ENCODE data around the gene NXNL1. TPM values are rescaled to one million over a fixed set of nuclear protein-coding genes. Genes with fewer than 3 reads are reported as not detected.

The NXNL1 gene
- total and polyA plus RNA-seq, 2 of the 8 experiments (the other 6 are each of a cell fraction or from before 2014, with no cell fraction given): not detected

- Histone ChIP-seq H3K56ac (replicated peaks; ENCODE audit: insufficient read length, low read depth, low read length) (no peak overlapping the region), H4K91ac (replicated peaks; ENCODE audit: insufficient read length, low read length) (no peak overlapping the region), H3K27ac (ENCODE audit: low read depth, low read length) (no peak overlapping the region), H4K8ac (ENCODE audit: extremely low read depth, insufficient read depth, low read length) (no peak overlapping the region), H2BK15ac (ENCODE audit: low read length) (peak overlapping the region; percentile 81; the same call in 1 of the 2 replicates), H2BK5ac (ENCODE audit: low read depth, low read length) (no peak overlapping the region), H4K20me1 (replicated peaks in 1 of 2; ENCODE audit: control insufficient read depth in 1 of 2, insufficient read depth in 2 of 2, low read length in 2 of 2) (peaks cover 0 to 1% of the 10 kb centered on the region in 2 experiments), H3K4me1 (replicated peaks in 1 of 4; ENCODE audit: control insufficient read depth in 3 of 4, insufficient read depth in 4 of 4, low read length in 3 of 4) (peaks cover 0 to 9% (median 4%) of the 10 kb centered on the region in 4 experiments; a peak in 5 of 7 replicates), H3K23me2 (ENCODE audit: low read depth, low read length) (no peaks in the 10 kb centered on the region; the same call in 1 of the 2 replicates), H3K9ac (replicated peaks in 1 of 4; ENCODE audit: extremely low read depth in 1 of 4, low read depth in 3 of 4, low read length in 3 of 4) (no peak overlapping the region), H3K4me2 (ENCODE audit: insufficient read depth in 1 of 2, low read depth in 2 of 2, low read length in 2 of 2) (peak overlapping the region; percentile 73 to 75), H2BK20ac (ENCODE audit: low read length) (no peak overlapping the region), H3K4me3 (ENCODE audit: extremely low read depth in 1 of 4, insufficient read depth in 2 of 4, low read depth in 3 of 4, low read length in 4 of 4) (peak overlapping the region; percentile 12 to 56 (median 36); a peak in 6 of 8 replicates), H3K23ac (ENCODE audit: insufficient read length) (no peak overlapping the region), H3K18ac (ENCODE audit: extremely low read depth, low read length) (no peak overlapping the region), H2AFZ (ENCODE audit: low read length) (peak overlapping the region; percentile 58; the same call in 1 of the 2 replicates), H2BK12ac (ENCODE audit: low read depth, low read length) (peak overlapping the region; percentile 60; the same call in 1 of the 2 replicates), H3K9me3 (ENCODE audit: insufficient read depth in 2 of 2, low read depth in 1 of 2, low read length in 1 of 2) (no peaks in the 10 kb centered on the region), H3K79me1 (ENCODE audit: low read depth, low read length) (no peaks in the 10 kb centered on the region), H3K36me3 (ENCODE audit: control insufficient read depth in 2 of 4, insufficient read depth in 4 of 4, low read length in 3 of 4) (no peaks in the 10 kb centered on the region), H4K5ac (ENCODE audit: insufficient read length, low read depth, low read length) (no peak overlapping the region), H3K4ac (replicated peaks; ENCODE audit: insufficient read length, low read depth, low read length) (no peak overlapping the region), H2BK120ac (replicated peaks; ENCODE audit: low read depth, low read length) (no peak overlapping the region), H3K14ac (ENCODE audit: insufficient read length) (no peak overlapping the region), H2AK5ac (ENCODE audit: low read depth, low read length) (no peak overlapping the region), H3K27me3 (replicated peaks in 1 of 4; ENCODE audit: control insufficient read depth in 3 of 4, extremely low read depth in 1 of 4, insufficient read depth in 3 of 4, low read length in 3 of 4) (peaks cover 6 to 31% (median 22%) of the 10 kb centered on the region in 4 experiments), H3K79me2 (ENCODE audit: control insufficient read depth in 1 of 2, insufficient read depth in 2 of 2, low read length in 2 of 2) (no peaks in the 10 kb centered on the region)
- CTCF ChIA-PET (ENCODE audit: partially characterized antibody): interaction anchor here (0.5 to 2.4 kb wide), 19 partner anchors 8 to 138 kb away, joined by 3 to 27 read pairs (median 5); partner anchors contain the start of gene BST2
- TF ChIP-seq ASH2L (IDR thresholded peaks at IDR 0.05; ENCODE audit: low read length) (peak; percentile 37), EZH2 (IDR thresholded peaks at IDR 0.05; ENCODE audit: low read depth, low read length, severe bottlenecking) (no peak), RXRA (IDR thresholded peaks at IDR 0.05; ENCODE audit: insufficient read depth, low read depth, low read length) (no peak), JUND (IDR thresholded peaks at IDR 0.05; ENCODE audit: low read length) (no peak), FOSL1 (IDR thresholded peaks at IDR 0.05; ENCODE audit: insufficient read depth, low read depth, low read length) (no peak), RAD21 (IDR thresholded peaks at IDR 0.05 in 1 of 2, conservative IDR thresholded peaks at IDR 0.05 in 1 of 2; ENCODE audit: low read depth in 2 of 2, low read length in 2 of 2) (no peak), E2F6 (IDR thresholded peaks at IDR 0.05) (peak; percentile 44; the same call in 1 of the 2 replicates), SIN3A (conservative IDR thresholded peaks at IDR 0.05 in 1 of 2, IDR thresholded peaks at IDR 0.05 in 1 of 2; ENCODE audit: low read depth in 1 of 2, low read length in 2 of 2) (no peak), BRCA1 (IDR thresholded peaks at IDR 0.05; ENCODE audit: low read depth, low read length) (no peak)
- FAIRE-seq: no peak
- POLR2A ChIA-PET (ENCODE audit: partially characterized antibody): interaction anchor here (0.6 to 1.4 kb wide), 4 partner anchors 11 to 75 kb away, joined by 3 to 13 read pairs (median 3); no protein-coding TSS in a partner anchor
- DNase-seq (ENCODE audit: low read depth in 1 of 2, low spot score in 2 of 2): peak in 1 of 2 experiments; percentile 66
- 4% methylated on average over 9 of the region's 13 CpGs; no CpG with 5 or more reads in 1 of the 2 experiments for WGBS, 2 experiments (ENCODE audit: extremely low coverage in 1 of 2, insufficient coverage in 1 of 2, insufficient read length in 1 of 2, insufficient replicate concordance in 2 of 2, low coverage in 1 of 2, low lambda C conversion rate in 2 of 2, missing lambda C conversion rate in 1 of 2)
These were observed 6.1 kb downstream of the NXNL1 start for GRCh38 chr19:17454576-17455071.

Data from H1 (cell line).